HG03097 (cell line): ENCODE data around the gene GPS1.

Experiments
- ATAC-seq: cut with Tn5 transposase; IDR thresholded peaks from one replicate; pipeline ENCODE4 v1.9.1; 2021; ENCODE audit not compliant: unreplicated experiment, low FRiP score

The GPS1 gene

GRCh38 chr17:82056729-82057621, 5.3 kb downstream of the GPS1 start:
- ATAC-seq: no peak

GRCh38 chr17:82058230-82058854, 6.6 kb downstream of the GPS1 start:
- ATAC-seq: no peak

DNA sequence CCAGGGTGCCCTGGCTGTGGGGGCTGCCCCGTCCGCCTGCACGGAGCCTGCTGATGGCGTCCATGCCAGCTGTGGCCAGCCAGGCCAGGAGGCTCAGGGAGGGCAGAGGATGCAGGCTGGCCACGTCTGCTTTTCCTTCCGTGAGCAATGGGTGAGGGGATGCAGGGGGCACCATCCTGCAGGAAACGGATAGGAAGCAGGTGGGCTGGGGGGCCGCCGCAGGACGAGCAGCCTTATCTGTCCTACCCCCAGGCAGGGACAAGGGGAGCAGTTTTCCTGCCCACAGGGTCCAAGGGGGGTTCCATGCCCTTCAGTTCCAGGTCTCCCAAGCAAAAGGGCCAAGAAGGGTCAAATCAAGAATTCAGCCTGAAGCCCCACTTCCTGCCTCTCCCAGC, 7.2 kb downstream of the GPS1 start:
- no peak for ATAC-seq

GRCh38 chr17:82059272-82060000, 7.7 kb downstream of the GPS1 start:
- ATAC-seq: no peak

DNA sequence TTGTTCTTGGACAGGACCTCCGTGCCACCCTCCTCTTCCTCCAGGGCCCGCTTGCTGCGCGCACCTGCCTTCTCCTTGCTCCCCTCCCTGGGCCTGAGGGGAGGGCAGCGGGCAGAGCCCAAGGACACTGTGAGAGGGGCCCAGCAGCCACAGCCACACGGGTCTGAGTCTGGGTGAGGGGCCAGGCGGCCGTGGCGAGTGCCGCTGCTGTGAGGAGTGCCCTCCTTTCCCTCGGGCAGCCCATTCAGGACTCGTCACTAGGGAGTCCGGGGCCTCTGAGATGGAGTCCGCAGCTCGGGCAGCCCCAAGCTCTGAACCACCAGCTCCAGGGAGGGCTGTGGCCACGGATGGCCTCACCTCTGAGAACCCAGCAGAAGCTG, 8.3 kb downstream of the GPS1 start:
- ATAC-seq: no peak

GRCh38 chr17:82060614-82061013, 8.9 kb downstream of the GPS1 start:
- ATAC-seq: no peak

DNA sequence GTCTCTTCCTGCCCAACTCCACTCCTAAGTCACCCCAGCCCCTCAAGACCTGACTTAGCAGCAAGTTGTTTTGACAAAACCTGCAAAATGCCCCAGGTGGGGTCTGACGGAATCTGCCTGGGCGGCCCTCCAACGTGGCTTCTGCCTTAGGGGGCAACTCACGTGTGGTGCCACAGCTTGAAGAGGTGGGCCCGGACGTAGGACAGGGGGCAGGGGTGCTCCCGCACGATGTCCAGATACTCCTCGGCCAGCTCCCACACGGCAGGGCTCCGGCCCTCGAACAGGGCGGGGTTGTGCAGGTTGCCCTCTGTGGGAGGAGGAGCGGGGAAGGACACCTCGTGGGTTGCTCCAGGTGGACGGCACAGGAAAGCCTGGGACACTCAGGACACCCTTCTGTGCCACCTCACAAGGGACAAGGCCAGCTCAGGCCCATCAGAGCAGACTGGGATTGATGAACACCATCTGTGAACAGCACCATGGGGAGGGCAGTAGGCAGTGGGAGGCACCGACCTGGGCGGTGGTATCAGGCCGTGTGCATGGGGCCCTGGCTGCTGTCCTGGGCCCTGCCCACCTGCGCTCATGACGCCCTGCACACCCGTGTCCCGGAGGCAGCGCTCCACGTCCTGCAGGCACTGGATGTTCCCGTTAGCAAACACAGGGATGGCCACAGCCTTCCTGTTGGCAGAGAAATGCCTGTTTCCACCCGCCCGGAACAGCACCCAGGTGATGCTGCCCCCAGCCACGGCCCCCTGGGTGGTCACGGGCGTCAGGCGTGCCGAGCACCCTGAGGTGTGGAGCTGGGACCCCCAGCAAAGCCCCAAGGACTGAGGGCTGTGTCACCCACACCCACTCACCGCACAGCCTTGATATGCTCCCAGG, 9.6 kb downstream of the GPS1 start:
- no peak for ATAC-seq

- no peak for ATAC-seq
Observed at GRCh38 chr17:82062076-82062983, 10.6 kb downstream of the GPS1 start.

DNA sequence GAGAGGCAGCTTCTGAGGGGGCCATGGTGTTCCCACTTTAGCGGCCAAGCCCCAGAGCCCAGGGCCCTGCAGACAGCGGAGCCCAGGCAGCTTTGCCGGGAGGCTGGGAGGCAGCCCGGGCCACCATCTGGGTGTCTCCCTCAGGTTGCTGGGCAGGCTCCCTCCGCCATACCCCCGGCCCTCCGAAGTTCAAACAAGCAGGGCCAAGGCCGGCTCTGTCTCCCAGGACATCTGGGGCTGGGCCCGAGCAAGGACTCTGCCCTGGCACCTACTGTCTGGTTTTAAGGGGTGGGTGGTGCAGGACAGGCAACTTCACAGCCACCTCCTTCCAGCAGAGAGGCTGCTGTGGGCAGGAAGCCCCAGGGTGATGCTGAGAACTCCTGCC, 11.3 kb downstream of the GPS1 start:
- ATAC-seq: no peak

GRCh38 chr17:82063424-82064415, 12.0 kb downstream of the GPS1 start:
- ATAC-seq: no peak

- no peak for ATAC-seq
Observed at GRCh38 chr17:82064433-82065192, 12.9 kb downstream of the GPS1 start.

- peak; percentile 18 for ATAC-seq
Observed at GRCh38 chr17:82065193-82065637, 13.5 kb downstream of the GPS1 start.

GRCh38 chr17:82065638-82066303, 14.1 kb downstream of the GPS1 start, which contains the start of gene DUS1L:
DUS1L (minus strand) TSS chr17:82065804; CDS start chr17:82065059, 745 bp downstream.
- peak; percentile 69 for ATAC-seq

DNA sequence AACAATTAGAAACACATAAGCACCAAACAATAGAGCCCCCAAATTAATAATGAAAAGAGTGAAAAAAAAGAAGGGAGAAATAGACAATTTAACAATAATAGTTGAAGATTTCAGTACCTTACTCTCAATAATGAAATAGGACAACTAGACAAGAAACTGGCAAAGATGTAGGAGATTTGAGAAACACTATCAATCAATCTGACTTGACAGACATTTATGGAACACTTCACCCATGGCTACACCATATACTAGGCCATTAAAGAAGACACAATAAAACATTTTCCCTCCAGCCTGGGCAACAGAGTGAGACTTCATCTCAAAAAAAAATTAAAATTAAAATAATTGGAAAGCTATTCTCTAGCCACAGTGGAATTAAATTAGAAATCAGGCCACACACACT, 18.9 kb downstream of the GPS1 start:
- ATAC-seq: no peak

DNA sequence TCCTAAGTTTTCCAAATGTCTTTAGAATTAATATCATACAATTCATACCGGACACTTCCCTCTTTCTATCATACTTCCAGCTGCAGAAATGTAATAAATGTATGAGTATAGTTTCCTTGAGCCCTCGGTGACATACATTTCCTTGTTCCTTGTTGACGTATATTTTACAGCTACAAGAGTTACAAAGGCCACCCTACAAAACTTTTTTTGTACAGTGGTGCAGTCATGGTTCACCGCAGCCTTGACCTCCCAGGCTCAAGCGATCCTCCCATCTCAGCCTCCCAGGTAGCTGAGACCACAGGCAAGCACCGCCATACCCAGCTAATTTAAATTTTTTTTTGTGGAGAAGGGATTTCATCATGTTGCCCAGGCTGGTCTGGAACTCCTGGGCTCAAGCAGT, 21.1 kb downstream of the GPS1 start:
- no peak for ATAC-seq

- ATAC-seq: no peak
Observed at GRCh38 chr17:82073446-82073845, 21.7 kb downstream of the GPS1 start.
